PC-9 (cell line): Measurements from ENCODE around the gene WASF1.
"Not testable (repeated sequence)": the region's sequence is repeated elsewhere in the genome, so short reads cannot be mapped to it uniquely, and the experiment has no call there.

Experiments used
- EZH2 ChIP-seq: fragments of 200-600 bp; sonication (generic); IDR thresholded peaks from 2 replicates; pipeline ENCODE4 v1.8.0; 2017; ENCODE audit warnings: antibody characterized with exemption, low read depth
- TF ChIP-seq, protein P1 (sequence below): fragments of 200-600 bp; sonication (generic); conservative IDR thresholded peaks from 2 replicates; pipeline ENCODE4 v1.6.1; 2017; ENCODE audit warnings: mixed run types, antibody characterized with exemption, mild to moderate bottlenecking, moderate library complexity

DNA sequence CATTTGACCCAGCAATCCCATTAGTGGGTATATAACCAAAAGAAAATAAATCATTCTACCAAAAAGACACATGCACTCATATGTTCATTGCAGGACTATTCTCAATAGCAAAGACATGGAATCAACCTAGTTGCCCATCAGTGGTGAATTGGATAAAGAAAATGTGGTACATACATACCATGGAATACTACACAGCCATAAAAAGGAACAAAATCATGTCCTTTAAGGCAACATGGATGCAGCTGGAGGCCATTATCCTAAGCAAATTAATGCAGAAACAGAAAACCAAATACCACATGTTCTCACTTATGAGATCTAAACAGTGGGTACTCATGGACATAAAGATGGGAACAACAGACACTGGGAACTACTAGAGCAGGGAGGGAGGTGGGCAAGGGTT, 106.0 kb downstream of the WASF1 start:
- TF ChIP-seq, protein P1, sequence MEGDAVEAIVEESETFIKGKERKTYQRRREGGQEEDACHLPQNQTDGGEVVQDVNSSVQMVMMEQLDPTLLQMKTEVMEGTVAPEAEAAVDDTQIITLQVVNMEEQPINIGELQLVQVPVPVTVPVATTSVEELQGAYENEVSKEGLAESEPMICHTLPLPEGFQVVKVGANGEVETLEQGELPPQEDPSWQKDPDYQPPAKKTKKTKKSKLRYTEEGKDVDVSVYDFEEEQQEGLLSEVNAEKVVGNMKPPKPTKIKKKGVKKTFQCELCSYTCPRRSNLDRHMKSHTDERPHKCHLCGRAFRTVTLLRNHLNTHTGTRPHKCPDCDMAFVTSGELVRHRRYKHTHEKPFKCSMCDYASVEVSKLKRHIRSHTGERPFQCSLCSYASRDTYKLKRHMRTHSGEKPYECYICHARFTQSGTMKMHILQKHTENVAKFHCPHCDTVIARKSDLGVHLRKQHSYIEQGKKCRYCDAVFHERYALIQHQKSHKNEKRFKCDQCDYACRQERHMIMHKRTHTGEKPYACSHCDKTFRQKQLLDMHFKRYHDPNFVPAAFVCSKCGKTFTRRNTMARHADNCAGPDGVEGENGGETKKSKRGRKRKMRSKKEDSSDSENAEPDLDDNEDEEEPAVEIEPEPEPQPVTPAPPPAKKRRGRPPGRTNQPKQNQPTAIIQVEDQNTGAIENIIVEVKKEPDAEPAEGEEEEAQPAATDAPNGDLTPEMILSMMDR = not testable (repeated sequence)
- not testable (repeated sequence) for TF ChIP-seq EZH2
